ENCODE measurements around the gene SLC6A1.

DNA sequence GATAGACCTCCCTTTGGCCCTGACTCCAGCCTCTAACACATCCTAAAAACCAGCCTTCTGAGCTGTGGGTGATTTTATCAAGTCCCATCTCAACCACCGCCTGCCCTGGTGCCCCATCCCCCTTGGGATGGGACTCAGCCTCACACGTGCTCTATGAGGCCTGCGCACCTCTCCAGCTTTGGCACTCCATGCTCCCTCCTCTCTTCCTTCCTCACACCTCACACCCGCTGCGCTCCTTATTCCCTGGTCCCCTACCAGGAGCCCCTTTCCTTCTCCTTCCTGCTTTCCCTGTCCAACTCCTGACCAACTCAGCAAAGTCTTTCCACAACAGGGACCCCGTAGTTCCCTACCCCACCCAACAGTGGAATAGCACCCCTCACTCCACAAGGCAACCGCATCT is 18.4 kb upstream of the SLC6A1 start:
- TF ChIP-seq ATF3 (IDR thresholded peaks at IDR 0.05) (no peak), GABPA (IDR thresholded peaks at IDR 0.05 in 1 of 2, conservative IDR thresholded peaks at IDR 0.05 in 1 of 2) (no peak), CTCF (IDR thresholded peaks at IDR 0.05; ENCODE audit: low read depth, low read length, missing input control) (no peak), JUND (IDR thresholded peaks at IDR 0.05) (no peak)
- TF ChIP-seq, protein P1, sequence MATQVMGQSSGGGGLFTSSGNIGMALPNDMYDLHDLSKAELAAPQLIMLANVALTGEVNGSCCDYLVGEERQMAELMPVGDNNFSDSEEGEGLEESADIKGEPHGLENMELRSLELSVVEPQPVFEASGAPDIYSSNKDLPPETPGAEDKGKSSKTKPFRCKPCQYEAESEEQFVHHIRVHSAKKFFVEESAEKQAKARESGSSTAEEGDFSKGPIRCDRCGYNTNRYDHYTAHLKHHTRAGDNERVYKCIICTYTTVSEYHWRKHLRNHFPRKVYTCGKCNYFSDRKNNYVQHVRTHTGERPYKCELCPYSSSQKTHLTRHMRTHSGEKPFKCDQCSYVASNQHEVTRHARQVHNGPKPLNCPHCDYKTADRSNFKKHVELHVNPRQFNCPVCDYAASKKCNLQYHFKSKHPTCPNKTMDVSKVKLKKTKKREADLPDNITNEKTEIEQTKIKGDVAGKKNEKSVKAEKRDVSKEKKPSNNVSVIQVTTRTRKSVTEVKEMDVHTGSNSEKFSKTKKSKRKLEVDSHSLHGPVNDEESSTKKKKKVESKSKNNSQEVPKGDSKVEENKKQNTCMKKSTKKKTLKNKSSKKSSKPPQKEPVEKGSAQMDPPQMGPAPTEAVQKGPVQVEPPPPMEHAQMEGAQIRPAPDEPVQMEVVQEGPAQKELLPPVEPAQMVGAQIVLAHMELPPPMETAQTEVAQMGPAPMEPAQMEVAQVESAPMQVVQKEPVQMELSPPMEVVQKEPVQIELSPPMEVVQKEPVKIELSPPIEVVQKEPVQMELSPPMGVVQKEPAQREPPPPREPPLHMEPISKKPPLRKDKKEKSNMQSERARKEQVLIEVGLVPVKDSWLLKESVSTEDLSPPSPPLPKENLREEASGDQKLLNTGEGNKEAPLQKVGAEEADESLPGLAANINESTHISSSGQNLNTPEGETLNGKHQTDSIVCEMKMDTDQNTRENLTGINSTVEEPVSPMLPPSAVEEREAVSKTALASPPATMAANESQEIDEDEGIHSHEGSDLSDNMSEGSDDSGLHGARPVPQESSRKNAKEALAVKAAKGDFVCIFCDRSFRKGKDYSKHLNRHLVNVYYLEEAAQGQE (IDR thresholded peaks at IDR 0.05), result no peak
- TF ChIP-seq, protein P2, sequence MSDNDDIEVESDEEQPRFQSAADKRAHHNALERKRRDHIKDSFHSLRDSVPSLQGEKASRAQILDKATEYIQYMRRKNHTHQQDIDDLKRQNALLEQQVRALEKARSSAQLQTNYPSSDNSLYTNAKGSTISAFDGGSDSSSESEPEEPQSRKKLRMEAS (IDR thresholded peaks at IDR 0.05), result no peak
- TF ChIP-seq, protein P3, sequence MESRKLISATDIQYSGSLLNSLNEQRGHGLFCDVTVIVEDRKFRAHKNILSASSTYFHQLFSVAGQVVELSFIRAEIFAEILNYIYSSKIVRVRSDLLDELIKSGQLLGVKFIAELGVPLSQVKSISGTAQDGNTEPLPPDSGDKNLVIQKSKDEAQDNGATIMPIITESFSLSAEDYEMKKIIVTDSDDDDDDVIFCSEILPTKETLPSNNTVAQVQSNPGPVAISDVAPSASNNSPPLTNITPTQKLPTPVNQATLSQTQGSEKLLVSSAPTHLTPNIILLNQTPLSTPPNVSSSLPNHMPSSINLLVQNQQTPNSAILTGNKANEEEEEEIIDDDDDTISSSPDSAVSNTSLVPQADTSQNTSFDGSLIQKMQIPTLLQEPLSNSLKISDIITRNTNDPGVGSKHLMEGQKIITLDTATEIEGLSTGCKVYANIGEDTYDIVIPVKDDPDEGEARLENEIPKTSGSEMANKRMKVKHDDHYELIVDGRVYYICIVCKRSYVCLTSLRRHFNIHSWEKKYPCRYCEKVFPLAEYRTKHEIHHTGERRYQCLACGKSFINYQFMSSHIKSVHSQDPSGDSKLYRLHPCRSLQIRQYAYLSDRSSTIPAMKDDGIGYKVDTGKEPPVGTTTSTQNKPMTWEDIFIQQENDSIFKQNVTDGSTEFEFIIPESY (IDR thresholded peaks at IDR 0.05), result no peak

Data from liver (tissue), 3 donors.